GM23338 (cell line): ENCODE data around the gene PARD3.
"Not testable (repeated sequence)": the region's sequence is repeated elsewhere in the genome, so short reads cannot be mapped to it uniquely, and the experiment has no call there.

ENCODE experiments used
- CREB1 ChIP-seq: fragments of 250-450 bp; sonication (Bioruptor Pico); IDR thresholded peaks from 2 replicates; pipeline ENCODE4 v1.5.0; 2020; ENCODE audit warnings: low read depth, mild to moderate bottlenecking, moderate library complexity
- CTCF ChIP-seq, 2 experiments: fragments of 200-600 bp in 1 of 2; sonication (generic) in 1 of 2; conservative IDR thresholded peaks; 2 replicates each; pipeline versions ENCODE4 v1.5.1 to v1.6.1; 2016 to 2017; ENCODE audit warnings: antibody characterized with exemption in 2 of 2, low read depth in 2 of 2, mild to moderate bottlenecking in 2 of 2, moderate library complexity in 1 of 2
- ETS1 ChIP-seq: IDR thresholded peaks from 2 replicates; pipeline ENCODE4 v1.6.1; 2016; ENCODE audit warnings: antibody characterized with exemption
- EZH2 ChIP-seq: fragments of 200-600 bp; sonication (generic); IDR thresholded peaks from one replicate; pipeline ENCODE4 v1.8.0; 2017; ENCODE audit warnings: antibody characterized with exemption, mild to moderate bottlenecking, low read depth; ENCODE audit not compliant: unreplicated experiment
- EZH2phosphoT487 ChIP-seq: fragments of 200-600 bp; sonication (generic); IDR thresholded peaks from one replicate; pipeline ENCODE4 v1.8.1; 2018; ENCODE audit warnings: antibody characterized with exemption; ENCODE audit not compliant: unreplicated experiment
- JUNB ChIP-seq: IDR thresholded peaks from one replicate; pipeline ENCODE4 v1.6.1; 2016; ENCODE audit warnings: antibody characterized with exemption; ENCODE audit not compliant: unreplicated experiment
- POLR2AphosphoS5 ChIP-seq: IDR thresholded peaks from 2 replicates; pipeline ENCODE4 v1.6.1; 2016; ENCODE audit warnings: antibody characterized with exemption, low read depth
- REST ChIP-seq: IDR thresholded peaks from one replicate; pipeline ENCODE4 v1.6.1; 2018; ENCODE audit warnings: antibody characterized with exemption; ENCODE audit not compliant: unreplicated experiment
- STAT1 ChIP-seq: IDR thresholded peaks from one replicate; pipeline ENCODE4 v1.6.1; 2016; ENCODE audit warnings: antibody characterized with exemption; ENCODE audit not compliant: unreplicated experiment
- ZNF114 ChIP-seq: fragments of 250-450 bp; sonication (Bioruptor Pico); IDR thresholded peaks from 2 replicates; pipeline ENCODE4 v1.5.0; 2020; ENCODE audit warnings: mild to moderate bottlenecking, moderate library complexity
- ZNF331 ChIP-seq: fragments of 250-450 bp; sonication (Bioruptor Pico); IDR thresholded peaks from 2 replicates; pipeline ENCODE4 v1.5.0; 2020; ENCODE audit warnings: low read depth, mild to moderate bottlenecking, moderate library complexity
- ZNF462 ChIP-seq: fragments of 250-450 bp; sonication (Bioruptor Pico); IDR thresholded peaks from 2 replicates; pipeline ENCODE4 v1.5.0; 2020; ENCODE audit warnings: mild to moderate bottlenecking, moderate library complexity

GRCh38 chr10:34741087-34741486 is 74.0 kb downstream of the PARD3 start:
- not testable (repeated sequence) for TF ChIP-seq EZH2; CTCF (conservative IDR thresholded peaks at IDR 0.05; ENCODE audit: low read depth in 2 of 2); EZH2phosphoT487; POLR2AphosphoS5; JUNB; REST; ETS1; CREB1; ZNF114; ZNF331 (CRISPR knock-in tag); ZNF462 (CRISPR knock-in tag); STAT1
